Transverse colon (tissue), 4 donors: ENCODE measurements around the gene FIGN. TPM values are rescaled to one million over a fixed set of nuclear protein-coding genes. Genes with fewer than 3 reads are reported as not detected.
A peak's percentile ranks its signal among the peaks of the same experiment; 100 is the strongest.

ENCODE experiments used
- DNase-seq: peaks from one replicate; pipeline ENCODE4 v3.0.0-alpha.2; 2019
- H3K27ac ChIP-seq, 4 donors: fragments of 200-600 bp; sonication (generic); 2 replicates each; pipeline ENCODE4 v1.5.1; 2016 to 2018; ENCODE audit warnings: inconsistent platforms in 4 of 4
- H3K27me3 ChIP-seq: fragments of 200-600 bp; sonication (generic); 2 replicates; pipeline ENCODE4 v1.5.1; 2017; ENCODE audit warnings: inconsistent platforms
- H3K36me3 ChIP-seq, 4 donors: fragments of 200-600 bp; sonication (generic); 2 replicates each; pipeline ENCODE4 v1.5.1; 2017 to 2019; ENCODE audit warnings: inconsistent platforms in 4 of 4
- H3K4me1 ChIP-seq, 4 donors: fragments of 200-600 bp; sonication (generic); 2 replicates each; pipeline ENCODE4 v1.5.1; 2017 to 2020; ENCODE audit warnings: inconsistent platforms in 4 of 4
- H3K4me3 ChIP-seq, 4 donors: fragments of 200-600 bp; sonication (generic); 1 replicate in 1 of 4; 2 replicates in 3 of 4; pipeline versions ENCODE4 v1.5.1 to v1.6.1; 2017 to 2019; ENCODE audit warnings: inconsistent platforms in 4 of 4
- H3K9me3 ChIP-seq, 2 donors: fragments of 200-600 bp; sonication (generic); 2 replicates each; pipeline ENCODE4 v1.5.1; 2017 to 2019; ENCODE audit warnings: inconsistent platforms in 2 of 2
- CTCF ChIP-seq, 5 experiments: fragments of 200-600 bp in 3 of 5; fragments of 450-650 bp in 2 of 5; sonication (generic) in 3 of 5; IDR thresholded peaks; 1 replicate in 2 of 5; 2 replicates in 3 of 5; pipeline ENCODE4 v1.5.1; 2016 to 2017; ENCODE audit warnings: antibody characterized with exemption in 5 of 5, inconsistent platforms in 3 of 5, mild to moderate bottlenecking in 2 of 5, moderate library complexity in 1 of 5
- EP300 ChIP-seq: sonication (generic); formaldehyde crosslinking; IDR thresholded peaks from one replicate; pipeline ENCODE4 v1.6.1; 2017; ENCODE audit warnings: antibody characterized with exemption, low read depth
- POLR2A ChIP-seq: fragments of 450-650 bp; IDR thresholded peaks from one replicate; pipeline ENCODE4 v1.6.1; 2016; ENCODE audit warnings: antibody characterized with exemption, mild to moderate bottlenecking, moderate library complexity
- POLR2AphosphoS5 ChIP-seq, 3 donors: sonication (generic); formaldehyde crosslinking; IDR thresholded peaks; one replicate each; pipeline ENCODE4 v1.6.1; 2016; ENCODE audit warnings: antibody characterized with exemption in 3 of 3
- WGBS, 2 donors: methylation state at CpG; one replicate each; pipeline ENCODE4 v1.1.5; 2018; ENCODE audit warnings: low coverage in 1 of 2; 5-methylcytosine and 5-hydroxymethylcytosine counted together
- in situ Hi-C, 4 donors: fragments of 200-750 bp; cut with MboI; loops; one replicate each; pipeline versions ENCODE4 v1.15.0 to v1.15.1; 2017; ENCODE audit warnings: low sequenced_read_pairs in 3 of 4, low pct_ligation_motif_present in 1 of 4, low pct_unique_long_range_greater_than_20kb in 1 of 4
- intact Hi-C: fragments of 100-400 bp; cut with DNase I; formaldehyde crosslinking; loops from one replicate; pipeline ENCODE4 v1.15.1; 2023; ENCODE audit warnings: low total_unique reads
- total RNA-seq, 4 donors: library from RNA; depleted of rRNA; stranded (reverse); fragments of >200 nt; gene quantifications; one replicate each; pipeline ENCODE4 v1.1.0, GENCODE V29; 2016

FIGN gene
- total RNA-seq, 4 donors from 2014 or later = 0.75 to 1.3 (median 1.0) TPM

- WGBS, 2 donors = 37 to 38% methylated on average over 4 of the region's 4 CpGs
- TF ChIP-seq POLR2A = no peak
- no peak for TF ChIP-seq EP300
- TF ChIP-seq POLR2AphosphoS5 (IDR thresholded peaks at IDR 0.05) = no peak
- no peak for TF ChIP-seq CTCF (IDR thresholded peaks at IDR 0.05)
- intact Hi-C loops (no loop called here), in situ Hi-C loops (no loop called here)
- Histone ChIP-seq H3K27ac (peak overlapping the region; percentile 80 to 94 (median 90)), H3K27me3 (peaks cover 33% of the 10 kb centered on the region), H3K4me1 (peaks cover 0 to 15% (median 7%) of the 10 kb centered on the region in 4 donors), H3K36me3 (no peaks in the 10 kb centered on the region), H3K9me3 (no peaks in the 10 kb centered on the region), H3K4me3 (peak overlapping the region in 1 of 4 donors; percentile 14)
- no peak for DNase-seq
These were observed 3.1 kb downstream of the FIGN start for GRCh38 chr2:163732727-163733126.

- in situ Hi-C loops (no loop called here), intact Hi-C loops (no loop called here)
- Histone ChIP-seq H3K27me3 (peaks cover 23% of the 10 kb centered on the region), H3K27ac (peak overlapping the region; percentile 48 to 91 (median 84)), H3K4me1 (peaks cover 0 to 10% (median 7%) of the 10 kb centered on the region in 4 donors), H3K4me3 (peak overlapping the region in 1 of 4 donors; percentile 11), H3K9me3 (no peaks in the 10 kb centered on the region), H3K36me3 (no peaks in the 10 kb centered on the region)
- TF ChIP-seq POLR2A (no peak), EP300 (no peak), POLR2AphosphoS5 (IDR thresholded peaks at IDR 0.05) (no peak), CTCF (IDR thresholded peaks at IDR 0.05) (no peak)
- no peak for DNase-seq
These were observed 4.1 kb downstream of the FIGN start for GRCh38 chr2:163731735-163732134.

- no peak overlapping the region for H3K4me3 ChIP-seq
- H3K27me3 ChIP-seq = peaks cover 11% of the 10 kb centered on the region
- WGBS, 2 donors = 71 to 82% methylated on average over 1 of the region's 1 CpG
- intact Hi-C loops (no loop called here), in situ Hi-C loops (no loop called here)
- TF ChIP-seq POLR2A = no peak
- no peaks in the 10 kb centered on the region for H3K9me3 ChIP-seq
- peaks cover 0 to 8% (median 6%) of the 10 kb centered on the region in 4 donors for H3K4me1 ChIP-seq
- DNase-seq = no peak
- H3K36me3 ChIP-seq = no peaks in the 10 kb centered on the region
- H3K27ac ChIP-seq = peak overlapping the region in 3 of 4 donors; percentile 48 to 91 (median 88)
These were observed 5.3 kb downstream of the FIGN start for GRCh38 chr2:163730556-163730955.

- intact Hi-C loops (no loop called here), in situ Hi-C loops (no loop called here)
- 72 to 80% methylated on average over 4 of the region's 4 CpGs for WGBS, 2 donors
- Histone ChIP-seq H3K27ac (peak overlapping the region in 1 of 4 donors; percentile 11), H3K27me3 (peaks cover 3% of the 10 kb centered on the region), H3K4me1 (no peaks in the 10 kb centered on the region), H3K9me3 (no peaks in the 10 kb centered on the region), H3K36me3 (no peaks in the 10 kb centered on the region), H3K4me3 (no peak overlapping the region)
- no peak for DNase-seq
- TF ChIP-seq CTCF (IDR thresholded peaks at IDR 0.05) (no peak), EP300 (no peak), POLR2AphosphoS5 (IDR thresholded peaks at IDR 0.05) (no peak), POLR2A (no peak)
These were observed 6.1 kb downstream of the FIGN start for GRCh38 chr2:163729636-163730273.

GRCh38 chr2:163723881-163724280 is 11.9 kb downstream of the FIGN start:
- TF ChIP-seq EP300 (no peak), CTCF (IDR thresholded peaks at IDR 0.05) (no peak), POLR2AphosphoS5 (IDR thresholded peaks at IDR 0.05) (no peak), POLR2A (no peak)
- Histone ChIP-seq H3K36me3 (no peaks in the 10 kb centered on the region), H3K4me1 (no peaks in the 10 kb centered on the region), H3K9me3 (no peaks in the 10 kb centered on the region), H3K27me3 (no peaks in the 10 kb centered on the region), H3K4me3 (no peak overlapping the region), H3K27ac (no peak overlapping the region)
- WGBS, 2 donors = 60 to 69% methylated on average over 3 to 4 of the region's 4 CpGs
- intact Hi-C loops = no loop called here
- in situ Hi-C loops = no loop called here
- DNase-seq = no peak
